NCI-H2171 (cell line): ENCODE results near the gene TRAPPC2L.
"Not testable (repeated sequence)": the region's sequence is repeated elsewhere in the genome, so short reads cannot be mapped to it uniquely, and the experiment has no call there.

ENCODE experiments used
- DNase-seq: peaks from one replicate; lab custom pipeline; 2025; lab: John Stamatoyannopoulos, UW

TRAPPC2L gene

GRCh38 chr16:88878356-88878755 lies 21.4 kb downstream of the TRAPPC2L start:
- no peak for DNase-seq

DNA sequence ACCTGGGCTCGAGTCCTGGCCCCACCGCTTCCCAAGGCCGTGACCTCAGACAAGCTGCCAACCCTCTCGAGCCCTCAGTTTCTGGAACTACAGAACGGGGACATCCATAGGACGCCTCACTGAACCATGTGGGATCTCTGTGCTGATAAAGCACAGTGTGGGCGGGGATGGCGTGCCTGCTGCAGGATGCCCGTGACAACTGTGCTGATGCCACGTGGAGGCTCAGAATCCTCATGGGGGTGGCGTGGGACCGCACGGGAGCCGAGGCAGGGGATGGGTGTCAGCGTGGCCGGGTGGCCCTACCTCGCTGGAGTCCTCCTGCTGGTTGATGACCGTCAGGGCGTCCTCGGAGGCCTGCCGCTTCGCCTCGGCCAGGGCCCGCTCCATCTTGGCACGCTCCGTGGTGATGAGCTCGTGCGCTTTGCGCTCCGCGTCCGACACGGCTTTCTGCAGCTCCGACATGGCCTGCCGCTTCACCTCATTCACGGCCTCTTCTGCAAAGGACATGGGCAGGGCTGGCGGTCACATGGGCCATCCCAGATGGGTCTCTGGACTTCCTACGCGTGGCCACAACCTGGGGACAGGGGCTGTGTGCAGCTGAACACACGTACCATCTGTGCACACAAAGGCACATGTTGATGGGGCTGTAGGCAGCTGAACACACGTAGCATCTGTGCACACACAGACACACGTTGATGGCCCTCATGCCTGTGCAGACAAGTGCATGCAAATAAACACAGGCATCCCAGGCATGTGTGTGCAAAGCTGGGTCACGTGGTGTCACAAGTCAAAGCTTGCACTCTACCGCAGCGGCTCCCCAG lies 22.2 kb downstream of the TRAPPC2L start:
- DNase-seq = no peak

DNA sequence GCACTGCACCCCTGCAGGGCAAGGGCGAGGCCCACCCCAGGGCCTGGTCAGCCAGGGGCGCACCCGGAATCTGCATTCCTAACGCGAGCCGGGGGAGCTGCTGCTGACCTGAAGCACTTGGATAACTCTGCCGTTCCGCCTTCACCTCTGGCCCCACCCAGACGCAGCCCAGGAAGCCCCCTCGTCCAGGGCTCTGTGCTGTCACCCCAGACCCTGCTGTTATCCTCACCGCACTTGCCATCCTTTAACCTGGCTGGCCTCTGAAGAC lies 22.8 kb downstream of the TRAPPC2L start:
- no peak for DNase-seq

DNA sequence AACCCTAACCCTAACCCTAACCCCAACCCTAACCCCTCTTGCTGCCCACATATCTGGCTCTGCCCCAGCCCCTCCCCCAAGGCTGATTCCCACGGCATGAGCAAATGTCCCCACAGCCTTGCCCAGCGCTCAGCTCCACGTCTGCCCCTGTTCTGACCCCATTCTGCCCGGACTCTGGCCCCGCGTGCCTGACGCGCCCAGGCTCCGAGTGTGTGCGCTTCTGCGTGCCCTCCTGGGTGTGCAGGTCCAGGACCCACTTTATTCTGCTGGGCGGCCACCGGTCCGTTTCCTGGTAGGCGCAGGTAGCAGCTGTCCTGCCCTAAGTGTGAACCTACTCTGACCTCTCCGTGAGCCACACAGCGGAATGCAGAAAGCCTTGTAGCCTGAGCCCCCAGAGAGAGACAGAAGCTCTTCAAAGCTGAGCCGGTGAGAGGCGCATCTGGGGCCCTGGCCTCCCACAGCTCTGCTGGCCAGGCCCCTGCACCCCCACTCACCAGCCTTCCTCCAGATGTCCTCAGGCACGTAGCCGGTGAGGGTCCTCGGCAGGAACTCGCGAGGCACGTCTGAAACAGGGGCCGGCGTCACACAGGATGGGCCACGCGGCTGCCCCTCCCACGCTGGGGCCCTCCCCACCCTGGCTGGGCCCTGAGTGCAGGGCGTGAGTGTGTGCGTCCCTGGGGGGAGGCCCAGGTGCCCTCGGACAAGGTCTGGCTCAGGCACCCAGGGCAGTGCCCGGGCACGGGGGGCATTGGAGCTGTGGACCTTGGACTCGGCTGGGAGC lies 23.5 kb downstream of the TRAPPC2L start:
- no peak for DNase-seq

GRCh38 chr16:88881007-88881615 lies 24.2 kb downstream of the TRAPPC2L start:
- DNase-seq = no peak

DNA sequence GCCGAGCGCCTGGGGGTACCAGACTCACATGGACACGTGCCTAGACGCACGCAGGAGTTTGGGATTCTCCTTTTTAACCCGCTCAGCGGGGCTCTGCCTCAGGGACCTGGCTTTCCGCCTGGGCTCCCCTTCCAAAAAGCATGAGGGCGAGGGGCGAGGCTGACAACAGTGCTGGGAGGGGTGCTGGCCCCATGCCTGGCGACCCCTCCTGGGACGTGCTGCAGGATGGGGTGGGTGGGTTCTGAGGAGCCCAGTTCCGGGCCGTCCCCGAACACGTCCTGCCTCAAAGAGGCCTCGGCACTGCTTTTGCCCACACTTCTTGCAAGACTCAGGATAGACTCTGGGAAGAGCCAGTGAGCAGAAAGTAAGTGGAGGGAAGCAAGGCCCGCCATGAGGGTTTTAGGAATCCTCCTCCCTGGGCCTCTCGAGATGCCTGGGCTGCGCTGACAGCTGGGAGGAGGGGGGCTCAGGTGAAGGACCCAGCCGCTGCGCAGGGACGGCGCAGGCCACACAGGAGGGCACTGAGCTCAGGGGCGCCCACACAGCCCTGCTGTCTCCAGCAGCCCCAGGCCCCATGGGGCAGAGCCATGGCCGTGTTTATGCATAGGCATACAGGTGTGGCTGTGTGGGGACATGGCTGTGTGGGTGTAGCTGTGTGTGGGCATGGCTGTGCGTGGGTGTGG lies 24.9 kb downstream of the TRAPPC2L start:
- DNase-seq = no peak

DNA sequence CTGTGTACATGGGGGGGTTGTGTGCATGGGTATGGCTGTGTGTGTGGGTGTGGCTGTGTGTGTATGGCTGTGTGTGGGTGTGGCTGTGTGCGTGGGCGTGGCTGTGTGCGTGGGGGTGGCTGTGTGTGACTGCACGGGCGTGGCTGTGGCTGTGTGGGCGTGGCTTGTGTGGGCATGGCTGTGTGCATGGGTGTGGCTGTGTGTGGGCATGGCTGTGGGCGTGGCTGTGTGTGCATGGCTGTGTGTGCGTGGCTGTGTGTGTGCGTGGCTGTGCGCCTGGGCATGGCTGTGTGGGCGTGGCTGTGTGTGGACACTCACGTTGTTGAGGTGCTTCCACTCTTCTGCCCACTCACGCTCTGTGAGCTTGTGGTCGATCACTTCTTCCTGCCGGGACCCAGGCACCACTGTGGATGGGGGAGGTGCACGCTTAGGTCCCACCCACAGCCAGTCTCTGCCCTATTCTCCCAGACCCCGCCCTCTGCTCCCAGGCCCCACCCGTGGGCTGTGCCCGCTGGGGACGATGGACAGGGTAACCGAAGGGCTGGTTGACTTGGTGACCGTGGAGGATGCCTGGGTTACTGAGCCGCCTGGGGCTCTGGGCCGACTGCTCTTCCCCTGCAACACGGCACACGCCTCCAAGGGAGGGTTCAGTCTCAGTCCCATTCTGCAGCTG lies 25.6 kb downstream of the TRAPPC2L start:
- DNase-seq = no peak

DNA sequence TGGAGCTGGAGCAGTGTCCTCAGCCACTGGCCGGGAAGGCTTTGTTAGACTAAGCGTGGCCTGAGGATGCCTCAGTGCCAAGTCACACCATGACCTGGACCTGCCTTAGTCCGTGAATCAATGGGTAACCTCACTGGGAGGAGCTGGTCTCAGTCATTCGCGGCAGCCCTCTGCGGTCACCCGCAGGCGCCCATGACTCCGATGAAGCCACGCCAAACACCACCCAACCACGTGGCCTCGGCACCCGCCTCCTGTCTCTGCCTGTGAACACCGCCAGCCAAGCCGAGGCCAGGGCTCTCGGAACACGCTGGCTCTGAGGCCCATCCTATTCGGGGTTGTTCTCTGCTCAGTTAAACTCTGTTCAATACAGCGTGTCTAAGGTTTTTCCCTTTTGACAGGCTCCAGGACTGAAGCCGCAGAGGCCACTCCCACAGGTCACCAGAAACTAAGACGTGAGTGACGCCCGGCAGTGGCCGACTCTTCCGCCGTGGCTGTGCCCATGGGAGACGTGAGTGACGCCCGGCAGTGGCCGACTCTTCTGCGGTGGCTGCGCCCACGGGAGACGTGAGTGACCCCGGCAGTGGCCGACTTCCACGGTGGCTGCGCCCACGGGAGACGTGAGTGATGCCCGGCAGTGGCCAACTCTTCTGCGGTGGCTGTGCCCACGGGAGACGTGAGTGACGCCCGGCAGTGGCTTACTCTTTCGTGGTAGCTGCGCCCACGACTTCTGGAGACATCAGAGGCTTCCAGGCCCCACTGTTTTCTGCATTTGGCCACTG lies 26.4 kb downstream of the TRAPPC2L start:
- no peak for DNase-seq

- DNase-seq = peak; percentile 73
Measured at GRCh38 chr16:88883946-88884345, 27.0 kb downstream of the TRAPPC2L start.

DNA sequence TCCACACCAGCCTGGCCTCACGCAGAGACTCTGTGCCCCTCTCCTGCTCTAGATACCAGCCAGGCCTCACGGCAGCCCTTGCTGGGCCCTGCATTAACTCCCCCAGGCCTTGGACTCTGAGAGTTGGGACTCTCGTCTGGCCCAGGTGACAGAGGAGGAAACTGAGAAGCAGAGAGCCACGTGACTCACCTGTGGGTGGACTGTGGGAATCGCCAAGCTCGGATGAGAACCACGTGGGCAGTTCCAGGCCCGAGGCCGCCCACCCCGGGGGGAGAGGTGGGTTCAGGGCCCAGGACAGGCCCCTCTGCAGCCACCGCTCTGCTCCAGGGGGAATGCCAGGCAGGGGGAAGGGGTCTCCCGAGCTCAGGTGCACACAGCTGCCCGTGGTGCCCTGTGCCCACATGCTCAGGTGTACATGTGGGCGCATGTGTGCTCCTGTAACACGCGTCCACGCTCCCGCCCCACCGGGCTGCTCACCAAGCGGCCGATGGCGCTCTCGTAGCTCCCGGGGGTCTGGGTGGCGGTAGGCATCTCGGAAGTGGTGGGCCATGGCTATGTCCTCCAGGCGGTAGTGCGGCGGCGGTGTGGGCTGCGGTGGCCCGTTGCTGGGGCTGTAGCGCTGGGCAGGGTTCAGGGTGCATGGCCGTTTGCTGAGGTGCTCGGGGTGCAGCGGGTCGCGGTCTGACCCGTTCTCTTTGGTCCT lies 27.8 kb downstream of the TRAPPC2L start:
- DNase-seq = no peak

- DNase-seq = no peak
Measured at GRCh38 chr16:88885693-88886280, 28.9 kb downstream of the TRAPPC2L start.

GRCh38 chr16:88886420-88886844 lies 29.5 kb downstream of the TRAPPC2L start:
- no peak for DNase-seq

DNA sequence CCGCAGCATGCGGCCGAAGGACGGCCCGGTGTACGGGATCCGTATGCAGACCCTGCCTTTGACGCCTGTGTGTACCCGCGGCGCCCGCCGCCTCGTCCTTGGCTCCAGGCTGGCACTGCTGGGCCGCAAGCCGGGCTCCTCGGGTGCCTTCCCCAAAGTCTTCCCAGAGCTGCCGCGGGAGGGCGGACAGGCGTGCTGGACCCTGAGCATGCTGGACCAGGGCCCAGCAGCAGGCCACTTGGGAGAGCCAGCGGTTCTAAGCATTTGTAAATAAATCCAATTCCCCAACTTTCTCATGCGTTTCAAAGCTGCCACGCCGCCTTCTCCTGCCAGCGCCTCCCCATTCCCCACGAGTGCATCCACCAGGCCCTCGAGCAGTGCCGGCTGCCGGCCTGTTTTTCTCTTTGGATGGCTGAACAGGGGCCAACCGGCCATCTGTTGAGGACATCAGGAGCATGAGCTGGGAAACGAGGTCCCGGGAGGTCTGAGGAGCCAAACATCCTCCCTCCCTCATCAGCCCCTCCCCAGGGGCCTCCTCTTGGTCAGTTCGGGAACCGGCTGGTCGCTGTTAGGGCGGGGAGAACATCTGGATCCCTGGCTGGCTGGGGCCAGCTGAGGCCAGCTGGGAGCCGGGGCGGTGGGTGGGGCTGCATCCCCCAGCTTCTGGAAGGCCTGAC lies 30.1 kb downstream of the TRAPPC2L start:
- DNase-seq = peak; percentile 14

DNA sequence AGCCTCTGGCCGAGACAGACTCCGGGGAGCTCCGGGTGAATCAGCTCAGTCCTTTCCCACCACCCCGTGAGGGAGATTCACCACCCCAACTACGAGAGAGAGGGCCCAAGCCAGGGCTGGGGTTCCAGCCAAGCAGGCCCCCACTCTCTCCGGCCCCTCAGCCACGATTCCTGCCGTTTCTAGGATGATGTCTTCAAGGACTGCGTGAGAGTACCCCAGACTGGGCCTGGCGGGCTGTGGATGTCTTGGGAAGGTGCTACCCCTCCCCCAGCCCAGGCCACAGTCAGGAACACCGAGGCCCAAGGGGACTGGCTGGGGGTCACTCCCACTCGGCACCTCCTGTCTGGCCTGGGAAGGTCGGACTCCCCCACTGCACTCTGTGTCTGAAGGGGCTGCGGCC lies 31.1 kb downstream of the TRAPPC2L start:
- DNase-seq = no peak

DNA sequence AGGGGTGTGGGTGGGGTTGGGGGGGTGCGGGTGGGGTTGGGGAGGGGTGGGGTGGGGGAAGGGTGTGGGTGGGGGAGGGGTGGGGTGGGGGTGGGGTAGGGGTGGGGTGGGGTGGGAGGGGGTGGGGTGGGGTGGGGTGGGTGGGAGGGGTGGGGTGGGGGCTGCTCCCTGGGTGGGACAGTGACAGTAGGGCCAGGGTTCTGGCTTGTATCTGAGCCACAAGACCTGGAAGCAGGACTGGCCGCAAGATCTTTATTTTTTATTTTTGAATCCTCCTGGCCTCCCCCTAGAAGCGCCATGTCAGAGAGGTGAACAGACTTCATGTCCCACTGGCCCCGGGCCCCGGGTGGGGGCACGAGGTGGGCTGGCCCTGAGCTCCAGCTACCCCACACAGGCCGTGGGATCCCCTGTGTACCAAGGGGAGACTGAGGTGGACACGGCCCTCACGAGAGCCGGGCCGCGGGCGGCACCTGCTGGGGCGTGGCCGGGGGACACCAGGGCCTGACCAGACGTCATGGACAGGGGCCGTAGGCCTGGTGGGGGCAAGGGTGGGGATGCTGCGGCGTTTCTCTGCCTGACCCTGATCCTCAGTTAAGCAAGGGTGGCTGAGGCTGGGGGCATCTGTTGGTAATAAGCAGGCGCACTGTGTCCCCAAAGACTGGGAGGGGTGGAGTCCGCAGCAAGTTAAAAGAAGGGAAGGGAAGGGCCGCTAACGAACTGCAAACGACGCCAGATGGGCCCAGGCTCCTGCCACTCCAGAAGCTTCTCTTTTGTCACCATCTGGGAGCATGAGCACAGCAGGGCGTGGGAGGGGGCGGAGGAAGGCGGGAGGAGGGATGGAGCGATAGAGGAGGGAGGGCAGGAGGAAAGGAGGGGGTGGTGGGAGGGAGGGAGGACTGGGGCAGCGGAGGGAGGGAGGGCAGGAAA lies 31.8 kb downstream of the TRAPPC2L start:
- DNase-seq = peak; percentile 95

DNA sequence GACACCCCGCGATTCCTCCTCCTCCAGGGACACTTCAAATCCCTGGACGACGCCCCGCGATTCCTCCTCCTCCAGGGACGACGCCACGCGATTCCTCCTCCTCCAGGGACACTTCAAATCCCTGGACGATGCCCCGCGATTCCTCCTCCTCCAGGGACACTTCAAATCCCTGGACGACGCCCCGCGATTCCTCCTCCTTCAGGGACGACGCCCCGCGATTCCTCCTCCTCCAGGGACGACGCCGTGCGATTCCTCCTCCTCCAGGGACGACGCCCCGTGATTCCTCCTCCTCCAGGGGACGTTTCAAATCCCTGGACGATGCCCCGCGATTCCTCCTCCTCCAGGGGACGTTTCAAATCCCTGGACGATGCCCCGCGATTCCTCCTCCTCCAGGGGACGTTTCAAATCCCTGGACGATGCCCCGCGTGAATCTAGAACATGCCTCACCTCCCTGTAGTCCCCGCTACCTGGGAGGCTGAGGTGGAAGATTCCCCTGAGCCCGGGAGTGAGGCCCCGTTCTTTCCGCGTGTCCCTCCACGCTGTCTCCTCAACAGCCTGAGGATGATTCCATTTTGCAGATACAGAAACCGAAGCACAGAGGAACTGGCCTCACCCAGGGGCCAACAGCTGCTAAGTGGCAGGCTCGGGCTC lies 32.9 kb downstream of the TRAPPC2L start:
- not testable (repeated sequence) for DNase-seq

DNA sequence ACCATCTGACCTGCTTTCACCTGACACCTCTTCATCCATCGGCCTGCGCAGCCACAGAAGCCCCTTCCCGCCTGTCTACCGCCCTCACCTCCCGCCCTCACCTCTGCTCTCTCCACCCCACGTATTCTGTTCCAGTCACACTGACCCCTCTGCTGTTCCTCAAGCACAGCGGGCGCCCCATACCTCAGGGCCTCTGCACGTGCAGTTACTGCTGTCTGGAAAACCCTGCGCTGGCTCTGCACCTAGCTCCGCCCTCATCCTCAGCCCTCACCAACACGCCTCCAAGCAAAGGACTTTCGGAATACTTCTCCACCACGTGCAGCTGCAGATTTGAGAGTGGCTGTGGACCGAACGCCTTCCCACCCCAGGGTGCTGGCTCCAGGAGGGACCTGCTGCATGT lies 34.2 kb downstream of the TRAPPC2L start:
- no peak for DNase-seq

DNA sequence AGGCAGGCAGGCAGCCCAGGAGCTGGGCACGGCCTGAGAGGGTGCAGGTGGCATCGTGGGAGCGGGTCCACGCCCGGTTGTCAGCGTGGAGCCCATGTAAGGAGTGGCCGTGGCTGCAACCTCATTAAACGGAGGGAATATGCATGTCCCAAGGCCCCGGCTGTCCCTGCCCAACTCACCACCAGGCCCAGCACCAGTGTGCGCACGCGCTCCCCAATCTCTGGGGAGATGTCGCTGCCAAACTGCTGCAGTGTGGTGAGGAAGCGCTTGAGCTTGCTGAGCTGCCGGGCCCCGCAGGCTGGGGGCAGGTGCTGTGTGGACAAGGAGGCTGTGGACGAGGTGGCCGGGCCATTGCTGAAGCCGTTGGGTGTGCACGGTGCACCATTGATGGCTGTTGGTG lies 35.1 kb downstream of the TRAPPC2L start:
- DNase-seq = no peak
